Neural cell (in vitro differentiated cells): Measurements from ENCODE around the gene MYF5. TPM values are rescaled to one million over a fixed set of nuclear protein-coding genes. Genes with fewer than 3 reads are reported as not detected.

Experiments used
- H2AFZ ChIP-seq: fragments of 200-600, 300-800 bp; sonication (generic), shearing (Covaris generic); 2 replicates; pipeline ENCODE4 v1.6.0; 2014; ENCODE audit warnings: low read depth, mild to moderate bottlenecking, antibody characterized with exemption, low read length, moderate library complexity
- H3F3A ChIP-seq: fragments of 200-600 bp; shearing (Covaris generic); 2 replicates; pipeline ENCODE4 v1.6.1; 2016; ENCODE audit warnings: mild to moderate bottlenecking, moderate library complexity, mixed read lengths, antibody characterized with exemption, low read length; ENCODE audit not compliant: insufficient read depth, poor library complexity, severe bottlenecking
- H3K27ac ChIP-seq: fragments of 200-600, 300-800 bp; sonication (generic), shearing (Covaris generic); 2 replicates; pipeline ENCODE4 v1.5.1; 2014; ENCODE audit warnings: mild to moderate bottlenecking, low read length, moderate library complexity
- H3K27me3 ChIP-seq: fragments of 300-800, 200-600 bp; sonication (generic), shearing (Covaris generic); 2 replicates; pipeline ENCODE4 v1.6.0; 2014; ENCODE audit warnings: mild to moderate bottlenecking, low read depth, low read length, moderate library complexity; ENCODE audit not compliant: insufficient read depth
- H3K36me3 ChIP-seq: fragments of 300-800, 200-600 bp; sonication (generic), shearing (Covaris generic); 2 replicates; pipeline ENCODE4 v1.5.1; 2014; ENCODE audit warnings: mild to moderate bottlenecking, antibody characterized with exemption, low read length, moderate library complexity; ENCODE audit not compliant: insufficient read depth
- H3K4me2 ChIP-seq: fragments of 300-800, 200-600 bp; sonication (generic), shearing (Covaris generic); 2 replicates; pipeline ENCODE4 v1.6.0; 2014; ENCODE audit warnings: mild to moderate bottlenecking, low read length
- H3K4me3 ChIP-seq: fragments of 300-800, 200-600 bp; sonication (generic), shearing (Covaris generic); 2 replicates; pipeline ENCODE4 v1.5.1; 2014; ENCODE audit warnings: mild to moderate bottlenecking, low read length, moderate library complexity
- H3K79me2 ChIP-seq: fragments of 200-600 bp; shearing (Covaris generic); replicated peaks from 2 replicates; pipeline ENCODE4 v1.6.0; 2014; ENCODE audit warnings: mild to moderate bottlenecking, low read length, moderate library complexity; ENCODE audit not compliant: insufficient read depth
- H3K9ac ChIP-seq: fragments of 300-800, 200-600 bp; sonication (generic), shearing (Covaris generic); 2 replicates; pipeline ENCODE4 v1.6.1; 2016; ENCODE audit warnings: mild to moderate bottlenecking, low read length, mixed read lengths
- H3K9me2 ChIP-seq: fragments of 200-600 bp; shearing (Covaris generic); 2 replicates; pipeline ENCODE4 v1.6.1; 2016; ENCODE audit warnings: mild to moderate bottlenecking, low read length, mixed read lengths; ENCODE audit not compliant: insufficient read depth
- H3K9me3 ChIP-seq: fragments of 200-600, 300-800 bp; sonication (generic), shearing (Covaris generic); 2 replicates; pipeline ENCODE4 v1.6.1; 2016; ENCODE audit warnings: mild to moderate bottlenecking, mixed run types, low read length, moderate library complexity, mixed read lengths
- H4K20me1 ChIP-seq: fragments of 200-600 bp; shearing (Covaris generic); 2 replicates; pipeline ENCODE4 v1.6.1; 2016; ENCODE audit warnings: mild to moderate bottlenecking, mixed run types; ENCODE audit not compliant: insufficient read depth
- EP300 ChIP-seq: fragments of 450-650 bp; conservative IDR thresholded peaks from 2 replicates; pipeline ENCODE4 v1.6.1; 2014; ENCODE audit warnings: antibody characterized with exemption, mild to moderate bottlenecking, moderate library complexity; ENCODE audit not compliant: poor library complexity, severe bottlenecking
- EZH2 ChIP-seq: fragments of 200-600, 300-800 bp; shearing (Covaris generic), sonication (generic); IDR thresholded peaks from 2 replicates; pipeline ENCODE4 v1.6.1; 2014; ENCODE audit warnings: antibody characterized with exemption, low read length, borderline replicate concordance, mild to moderate bottlenecking; ENCODE audit not compliant: insufficient read depth, poor library complexity, severe bottlenecking
- MXI1 ChIP-seq: fragments of 450-650 bp; conservative IDR thresholded peaks from 2 replicates; pipeline ENCODE4 v1.6.1; 2014; ENCODE audit warnings: antibody characterized with exemption, mild to moderate bottlenecking; ENCODE audit not compliant: poor library complexity, severe bottlenecking
- POLR2AphosphoS5 ChIP-seq: IDR thresholded peaks from 2 replicates; pipeline ENCODE4 v1.6.1; 2012
- RAD21 ChIP-seq: fragments of 450-650 bp; conservative IDR thresholded peaks from 2 replicates; pipeline ENCODE4 v1.6.1; 2014; ENCODE audit warnings: antibody characterized with exemption, mild to moderate bottlenecking, moderate library complexity
- REST ChIP-seq: IDR thresholded peaks from 2 replicates; pipeline ENCODE4 v1.6.1; 2012; ENCODE audit warnings: borderline replicate concordance
- SMC3 ChIP-seq: fragments of 450-650 bp; conservative IDR thresholded peaks from 2 replicates; pipeline ENCODE4 v1.6.1; 2014; ENCODE audit warnings: antibody characterized with exemption, mild to moderate bottlenecking, moderate library complexity; ENCODE audit not compliant: poor library complexity
- TAF1 ChIP-seq: IDR thresholded peaks from 2 replicates; pipeline ENCODE4 v1.6.1; 2012; ENCODE audit warnings: low read depth
- polyA plus RNA-seq: library from polyadenylated mRNA; depleted of rRNA; stranded (reverse); fragments of >200 nt; gene quantifications from 2 replicates; pipeline ENCODE4 v1.2.3, GENCODE V29; 2014
- TF ChIP-seq, protein P1 (sequence below): fragments of 450-650 bp; IDR thresholded peaks from 2 replicates; pipeline ENCODE4 v1.5.1; 2014; ENCODE audit warnings: antibody characterized with exemption, mild to moderate bottlenecking, moderate library complexity; ENCODE audit not compliant: poor library complexity, severe bottlenecking

The MYF5 gene
- polyA plus RNA-seq, 1 donor from 2014 or later, result not detected

- Histone ChIP-seq H3K27me3 (peaks cover 28% of the 10 kb centered on the region), H3K27ac (no peak overlapping the region), H3F3A (no peaks in the 10 kb centered on the region), H3K9ac (no peak overlapping the region), H3K36me3 (no peaks in the 10 kb centered on the region), H2AFZ (no peak overlapping the region), H3K4me2 (no peak overlapping the region), H3K9me3 (no peaks in the 10 kb centered on the region), H3K4me3 (no peak overlapping the region), H3K9me2 (no peaks in the 10 kb centered on the region), H3K79me2 (no peaks in the 10 kb centered on the region), H4K20me1 (no peaks in the 10 kb centered on the region)
- TF ChIP-seq, protein P1, sequence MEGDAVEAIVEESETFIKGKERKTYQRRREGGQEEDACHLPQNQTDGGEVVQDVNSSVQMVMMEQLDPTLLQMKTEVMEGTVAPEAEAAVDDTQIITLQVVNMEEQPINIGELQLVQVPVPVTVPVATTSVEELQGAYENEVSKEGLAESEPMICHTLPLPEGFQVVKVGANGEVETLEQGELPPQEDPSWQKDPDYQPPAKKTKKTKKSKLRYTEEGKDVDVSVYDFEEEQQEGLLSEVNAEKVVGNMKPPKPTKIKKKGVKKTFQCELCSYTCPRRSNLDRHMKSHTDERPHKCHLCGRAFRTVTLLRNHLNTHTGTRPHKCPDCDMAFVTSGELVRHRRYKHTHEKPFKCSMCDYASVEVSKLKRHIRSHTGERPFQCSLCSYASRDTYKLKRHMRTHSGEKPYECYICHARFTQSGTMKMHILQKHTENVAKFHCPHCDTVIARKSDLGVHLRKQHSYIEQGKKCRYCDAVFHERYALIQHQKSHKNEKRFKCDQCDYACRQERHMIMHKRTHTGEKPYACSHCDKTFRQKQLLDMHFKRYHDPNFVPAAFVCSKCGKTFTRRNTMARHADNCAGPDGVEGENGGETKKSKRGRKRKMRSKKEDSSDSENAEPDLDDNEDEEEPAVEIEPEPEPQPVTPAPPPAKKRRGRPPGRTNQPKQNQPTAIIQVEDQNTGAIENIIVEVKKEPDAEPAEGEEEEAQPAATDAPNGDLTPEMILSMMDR, result no peak
- TF ChIP-seq TAF1, result no peak
- no peak for TF ChIP-seq EZH2
- TF ChIP-seq EP300, result no peak
- no peak for TF ChIP-seq RAD21
- TF ChIP-seq REST, result no peak
- no peak for TF ChIP-seq SMC3
- TF ChIP-seq POLR2AphosphoS5, result no peak
- no peak for TF ChIP-seq MXI1
Observed at GRCh38 chr12:80704420-80704819, 12.3 kb upstream of the MYF5 start.

DNA sequence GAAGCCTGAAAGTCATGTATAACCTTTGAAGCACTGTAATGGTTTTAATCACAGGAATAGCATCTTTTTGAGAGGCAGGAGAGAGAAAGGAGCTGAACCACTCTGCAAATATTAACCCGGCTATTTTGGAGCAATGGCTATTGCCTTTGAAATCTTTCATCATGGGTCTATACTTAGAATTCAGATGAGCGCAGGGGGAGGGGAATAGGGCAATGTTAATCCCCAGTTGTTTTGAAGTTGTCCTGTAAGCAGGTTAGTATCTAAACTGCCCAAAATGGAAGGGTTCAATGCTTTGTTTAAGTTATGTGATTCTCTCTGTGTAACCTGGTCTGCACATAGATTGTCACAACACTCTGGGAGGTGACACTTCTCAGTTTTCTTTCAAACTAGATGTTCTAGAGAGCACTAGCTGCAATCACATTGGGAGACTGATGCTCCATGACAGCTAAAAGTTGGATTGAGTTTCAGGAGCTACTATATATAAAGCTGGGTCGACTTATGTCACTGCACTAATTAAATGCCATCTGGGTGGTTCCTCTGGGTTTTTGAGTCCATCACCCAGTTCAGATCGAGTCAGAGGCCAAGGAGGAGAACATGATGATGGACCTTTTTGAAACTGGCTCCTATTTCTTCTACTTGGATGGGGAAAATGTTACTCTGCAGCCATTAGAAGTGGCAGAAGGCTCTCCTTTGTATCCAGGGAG lies 9.4 kb upstream of the MYF5 start, which contains the start of gene MYF6:
MYF6 (plus strand) TSS at position 509 of the 704 bp plus-strand sequence; CDS start at position 595, 86 bp downstream.
- peaks cover 41% of the 10 kb centered on the region for H3K27me3 ChIP-seq
- H3K4me2 ChIP-seq, result no peak within 1 kb of the TSS
- H3K9me3 ChIP-seq, result no peaks in the 10 kb centered on the region
- H3K9me2 ChIP-seq, result no peaks in the 10 kb centered on the region
- no peak within 1 kb of the TSS for H2AFZ ChIP-seq
- peak within 1 kb of the TSS; percentile 57 for H3K4me3 ChIP-seq
- H3K27ac ChIP-seq, result no peak within 1 kb of the TSS
- H4K20me1 ChIP-seq, result no peaks in the 10 kb centered on the region
- no peaks in the 10 kb centered on the region for H3F3A ChIP-seq
- H3K79me2 ChIP-seq, result no peaks in the 10 kb centered on the region
- H3K9ac ChIP-seq, result no peak within 1 kb of the TSS
- TF ChIP-seq, protein P1, result no peak
- TF ChIP-seq MXI1 (no peak), RAD21 (no peak), POLR2AphosphoS5 (no peak), EP300 (no peak), EZH2 (no peak), TAF1 (no peak), REST (no peak), SMC3 (no peak)
- no peaks in the 10 kb centered on the region for H3K36me3 ChIP-seq
